Memory B cell (primary cell): ENCODE data around the gene FADS3.

Experiments used
- ATAC-seq: fragments of 150-1000 bp; cut with Tn5 transposase; 2 replicates; pipeline ENCODE4 v1.10.0; 2021; ENCODE audit warnings: low read depth, mild to moderate bottlenecking, moderate library complexity
- DNase-seq, 2 donors: peaks; one replicate each; pipeline ENCODE4 v3.0.0; 2022; ENCODE audit warnings: low spot score in 2 of 2
- H3K27ac Mint-ChIP-seq: one replicate; pipeline ENCODE4 v1.8.0; 2022; ENCODE audit warnings: mild to moderate bottlenecking, moderate library complexity, mixed read lengths
- H3K27me3 Mint-ChIP-seq: one replicate; pipeline ENCODE4 v1.8.0; 2022; ENCODE audit warnings: mixed read lengths
- H3K36me3 Mint-ChIP-seq: one replicate; pipeline ENCODE4 v1.8.0; 2022; ENCODE audit warnings: mild to moderate bottlenecking, mixed read lengths
- H3K4me1 Mint-ChIP-seq: one replicate; pipeline ENCODE4 v1.8.0; 2022; ENCODE audit warnings: mixed read lengths
- H3K4me3 Mint-ChIP-seq: one replicate; pipeline ENCODE4 v1.8.0; 2022; ENCODE audit warnings: mild to moderate bottlenecking, moderate library complexity, mixed read lengths
- H3K9me3 Mint-ChIP-seq: one replicate; pipeline ENCODE4 v1.8.0; 2022; ENCODE audit warnings: mixed read lengths

Gene FADS3

GRCh38 chr11:61908730-61909316 lies 17.5 kb upstream of the FADS3 start:
- H3K36me3 Mint-ChIP-seq: no peaks in the 10 kb centered on the region
- DNase-seq: no peak
- H3K4me1 Mint-ChIP-seq: peaks cover 12% of the 10 kb centered on the region
- no peak overlapping the region for H3K27ac Mint-ChIP-seq
- H3K4me3 Mint-ChIP-seq: no peak overlapping the region
- no peak for ATAC-seq
- H3K9me3 Mint-ChIP-seq: no peaks in the 10 kb centered on the region
- peaks cover 10% of the 10 kb centered on the region for H3K27me3 Mint-ChIP-seq

DNA sequence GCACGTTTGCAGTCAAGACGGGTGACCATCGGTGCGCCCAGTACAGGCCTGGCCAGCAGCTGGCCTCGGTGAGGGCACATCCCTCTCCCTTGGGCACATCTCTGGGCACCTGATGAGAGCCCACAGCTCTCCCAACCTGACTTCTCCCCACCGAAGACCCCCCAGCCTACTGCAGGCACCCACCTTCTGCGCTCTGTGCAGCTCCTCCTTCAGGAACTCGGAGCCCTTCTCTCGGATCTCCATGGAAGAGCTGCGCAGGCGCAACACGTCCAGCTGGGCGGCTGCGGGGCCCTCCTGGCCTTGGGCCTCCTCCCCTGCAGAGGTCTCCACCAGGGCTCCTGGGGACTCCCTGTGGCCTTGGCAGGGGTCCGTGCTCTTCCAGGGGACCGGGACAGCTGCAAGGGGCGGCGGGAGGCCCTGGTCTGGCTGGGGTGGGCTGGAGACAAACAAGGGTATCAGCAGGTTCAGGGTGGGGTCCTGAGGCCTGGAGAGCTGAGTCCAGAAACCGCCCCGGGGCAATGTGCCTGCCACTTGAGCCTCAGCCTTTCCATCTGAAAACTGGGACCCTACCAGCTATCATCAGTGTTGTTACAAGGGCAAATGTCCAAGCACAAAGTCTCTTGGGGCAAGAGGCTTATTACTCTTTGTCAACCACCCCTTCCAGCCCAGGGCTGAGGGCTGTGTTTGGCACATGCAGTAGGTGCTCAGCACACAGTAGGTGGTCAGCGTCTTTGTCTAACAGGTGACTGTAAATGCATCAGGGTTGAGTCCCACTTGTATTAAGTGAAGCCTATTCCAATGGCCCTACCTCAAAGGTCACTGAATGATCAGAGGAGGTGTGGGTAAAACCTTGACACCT lies 16.8 kb upstream of the FADS3 start:
- H3K9me3 Mint-ChIP-seq: no peaks in the 10 kb centered on the region
- no peak for ATAC-seq

GRCh38 chr11:61907282-61907681 lies 15.9 kb upstream of the FADS3 start:
- peaks cover 3% of the 10 kb centered on the region for H3K27me3 Mint-ChIP-seq
- no peaks in the 10 kb centered on the region for H3K36me3 Mint-ChIP-seq
- DNase-seq (no peak), ATAC-seq (no peak)
- H3K4me3 Mint-ChIP-seq: no peak overlapping the region
- H3K4me1 Mint-ChIP-seq: peaks cover 3% of the 10 kb centered on the region
- no peak overlapping the region for H3K27ac Mint-ChIP-seq
- no peaks in the 10 kb centered on the region for H3K9me3 Mint-ChIP-seq

More for the DNA sequence above, 16.8 kb upstream of the FADS3 start:
- H3K4me1 Mint-ChIP-seq: peaks cover 11% of the 10 kb centered on the region
- no peak overlapping the region for H3K4me3 Mint-ChIP-seq
- H3K36me3 Mint-ChIP-seq: no peaks in the 10 kb centered on the region
- H3K27me3 Mint-ChIP-seq: peaks cover 11% of the 10 kb centered on the region
- no peak overlapping the region for H3K27ac Mint-ChIP-seq
- DNase-seq: no peak

DNA sequence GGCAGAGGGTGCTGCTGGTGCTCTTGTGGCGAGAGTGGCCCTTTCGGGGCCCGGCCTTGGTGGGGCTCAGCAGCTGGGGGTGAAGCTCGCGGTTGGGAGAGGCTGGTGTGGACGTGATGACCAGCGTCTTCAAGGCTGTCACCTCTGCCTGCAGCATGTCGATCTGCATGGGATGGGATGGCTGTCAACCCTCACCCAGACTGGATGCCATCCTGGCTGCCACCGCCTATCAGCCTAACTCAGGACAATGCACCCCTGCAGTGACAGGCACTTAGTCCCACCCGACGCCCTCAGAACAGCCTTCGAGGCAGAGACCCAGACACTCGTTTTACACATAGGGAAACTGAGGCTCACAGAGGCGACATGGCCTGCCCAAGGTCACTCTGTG lies 15.2 kb upstream of the FADS3 start:
- no peak for DNase-seq
- no peaks in the 10 kb centered on the region for H3K9me3 Mint-ChIP-seq
- no peaks in the 10 kb centered on the region for H3K36me3 Mint-ChIP-seq
- H3K4me1 Mint-ChIP-seq: peaks cover 3% of the 10 kb centered on the region
- peaks cover 3% of the 10 kb centered on the region for H3K27me3 Mint-ChIP-seq
- H3K4me3 Mint-ChIP-seq: no peak overlapping the region
- ATAC-seq: no peak
- H3K27ac Mint-ChIP-seq: no peak overlapping the region

DNA sequence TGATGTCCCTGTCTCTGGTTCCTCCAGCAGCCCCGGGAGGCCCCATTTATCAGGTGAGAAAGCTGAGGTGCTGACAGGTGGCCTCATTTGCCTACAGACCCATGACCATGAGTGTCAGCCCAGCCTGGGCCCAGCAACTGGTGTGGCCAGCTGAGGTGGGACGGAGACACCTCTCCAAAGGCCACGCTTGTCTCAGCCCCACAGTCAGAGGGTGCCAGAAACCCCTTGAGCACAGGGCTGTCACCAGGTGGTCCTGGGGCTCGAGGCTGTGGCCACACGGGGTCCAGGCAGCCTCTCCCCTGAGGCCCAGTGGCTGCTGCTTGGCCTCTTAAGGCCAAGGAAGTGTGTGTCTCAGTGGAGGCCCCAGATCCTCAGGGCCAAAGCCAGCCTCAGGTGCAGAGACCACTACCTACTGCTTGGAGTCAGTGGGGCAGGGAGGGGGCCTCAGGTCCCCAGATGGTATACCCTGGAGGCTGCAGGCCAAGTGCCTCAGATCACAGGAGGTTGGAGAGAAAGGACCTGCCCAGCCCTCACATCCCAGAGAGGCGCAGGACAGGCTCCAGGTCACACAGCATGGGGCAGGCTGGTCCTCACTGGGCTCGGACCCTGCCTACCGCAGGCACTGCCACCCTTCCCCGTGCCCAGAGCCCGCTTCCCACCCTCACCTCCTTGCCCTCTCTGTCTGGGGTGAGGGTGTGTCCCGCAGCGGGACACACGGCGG lies 14.6 kb upstream of the FADS3 start:
- no peaks in the 10 kb centered on the region for H3K9me3 Mint-ChIP-seq
- DNase-seq: no peak
- H3K27ac Mint-ChIP-seq: no peak overlapping the region

DNA sequence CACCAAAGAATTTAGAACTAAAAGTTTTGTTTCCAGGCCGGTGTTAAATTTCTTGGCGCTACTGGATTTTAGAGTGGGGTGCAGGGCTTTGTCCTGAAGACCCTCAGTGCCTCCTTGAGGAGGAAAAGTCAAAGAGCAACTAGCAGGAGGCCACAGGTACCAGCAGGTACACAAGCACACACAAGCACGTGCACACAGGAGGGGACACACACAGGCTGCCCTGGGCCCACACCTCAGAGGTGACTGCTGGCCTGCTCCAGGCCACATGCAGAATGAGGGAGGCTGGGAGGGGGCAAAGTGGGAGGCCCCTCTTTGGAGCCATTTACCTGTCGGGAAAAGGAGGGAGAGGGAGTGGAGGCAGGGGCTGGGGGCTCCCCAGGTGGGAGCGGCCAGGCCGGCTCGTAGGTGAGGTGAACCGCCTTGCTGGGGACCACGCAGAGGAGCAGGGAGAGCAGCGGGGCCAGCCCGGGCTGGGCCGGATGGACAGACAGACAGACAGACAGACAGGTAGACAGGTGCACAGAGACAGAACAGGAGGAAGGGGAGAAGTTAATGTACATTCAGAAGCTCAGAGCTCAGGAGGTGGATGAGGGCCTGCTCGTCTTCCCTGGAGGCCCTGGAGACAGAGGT lies 13.8 kb upstream of the FADS3 start:
- H3K36me3 Mint-ChIP-seq: no peaks in the 10 kb centered on the region
- peaks cover 3% of the 10 kb centered on the region for H3K27me3 Mint-ChIP-seq
- H3K4me1 Mint-ChIP-seq: peaks cover 3% of the 10 kb centered on the region
- DNase-seq (no peak), ATAC-seq (no peak)
- H3K27ac Mint-ChIP-seq: no peak overlapping the region
- no peak overlapping the region for H3K4me3 Mint-ChIP-seq
- no peaks in the 10 kb centered on the region for H3K9me3 Mint-ChIP-seq

More for the DNA sequence above, 14.6 kb upstream of the FADS3 start:
- peaks cover 3% of the 10 kb centered on the region for H3K27me3 Mint-ChIP-seq
- H3K4me1 Mint-ChIP-seq: peaks cover 3% of the 10 kb centered on the region
- H3K4me3 Mint-ChIP-seq: no peak overlapping the region
- no peak for ATAC-seq
- no peaks in the 10 kb centered on the region for H3K36me3 Mint-ChIP-seq

- ATAC-seq (no peak), DNase-seq (no peak)
- no peaks in the 10 kb centered on the region for H3K36me3 Mint-ChIP-seq
- H3K27ac Mint-ChIP-seq: no peak overlapping the region
- peaks cover 3% of the 10 kb centered on the region for H3K27me3 Mint-ChIP-seq
- H3K9me3 Mint-ChIP-seq: no peaks in the 10 kb centered on the region
- no peak overlapping the region for H3K4me3 Mint-ChIP-seq
- H3K4me1 Mint-ChIP-seq: peaks cover 3% of the 10 kb centered on the region
Measured at GRCh38 chr11:61904539-61905048, 13.2 kb upstream of the FADS3 start.

DNA sequence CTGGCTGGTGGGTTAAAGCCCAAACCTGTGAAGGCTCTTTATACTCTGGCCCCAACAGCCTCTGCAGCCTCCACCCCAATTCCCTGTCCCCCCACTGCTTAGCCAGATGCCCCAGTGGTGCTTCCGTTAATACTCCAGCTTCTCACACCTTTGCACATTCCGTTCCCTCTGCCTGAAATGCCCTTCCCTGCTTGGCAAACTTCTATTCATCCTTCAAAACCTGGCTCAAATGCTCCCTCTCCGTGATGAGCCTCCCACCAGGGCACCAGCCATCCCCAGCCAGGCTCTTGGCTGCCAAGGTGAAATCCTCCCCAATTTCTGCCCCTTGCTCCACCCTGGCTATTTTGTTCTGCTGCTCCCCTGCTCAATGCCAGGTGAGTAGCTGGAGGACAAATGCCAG lies 12.5 kb upstream of the FADS3 start:
- Mint-ChIP-seq H3K36me3 (no peaks in the 10 kb centered on the region), H3K27me3 (peaks cover 3% of the 10 kb centered on the region), H3K4me1 (peaks cover 9% of the 10 kb centered on the region), H3K27ac (no peak overlapping the region), H3K4me3 (no peak overlapping the region), H3K9me3 (no peaks in the 10 kb centered on the region)
- DNase-seq: no peak
- no peak for ATAC-seq

- no peak overlapping the region for H3K4me3 Mint-ChIP-seq
- H3K9me3 Mint-ChIP-seq: no peaks in the 10 kb centered on the region
- peaks cover 13% of the 10 kb centered on the region for H3K4me1 Mint-ChIP-seq
- H3K27ac Mint-ChIP-seq: no peak overlapping the region
- DNase-seq (no peak), ATAC-seq (no peak)
- no peaks in the 10 kb centered on the region for H3K36me3 Mint-ChIP-seq
- peaks cover 3% of the 10 kb centered on the region for H3K27me3 Mint-ChIP-seq
Measured at GRCh38 chr11:61902313-61902712, 11.0 kb upstream of the FADS3 start.

- peaks cover 12% of the 10 kb centered on the region for H3K4me1 Mint-ChIP-seq
- no peak for DNase-seq
- H3K36me3 Mint-ChIP-seq: no peaks in the 10 kb centered on the region
Measured at GRCh38 chr11:61901397-61901796, 10.1 kb upstream of the FADS3 start.

GRCh38 chr11:61900251-61900650 lies 8.9 kb upstream of the FADS3 start:
- DNase-seq (no peak), ATAC-seq (no peak)
- Mint-ChIP-seq H3K27ac (no peak overlapping the region), H3K36me3 (no peaks in the 10 kb centered on the region), H3K9me3 (no peaks in the 10 kb centered on the region), H3K4me1 (peaks cover 12% of the 10 kb centered on the region), H3K27me3 (peaks cover 3% of the 10 kb centered on the region), H3K4me3 (no peak overlapping the region)

More at GRCh38 chr11:61901397-61901796, 10.1 kb upstream of the FADS3 start:
- Mint-ChIP-seq H3K4me3 (no peak overlapping the region), H3K9me3 (no peaks in the 10 kb centered on the region), H3K27ac (no peak overlapping the region), H3K27me3 (peaks cover 3% of the 10 kb centered on the region)
- no peak for ATAC-seq

DNA sequence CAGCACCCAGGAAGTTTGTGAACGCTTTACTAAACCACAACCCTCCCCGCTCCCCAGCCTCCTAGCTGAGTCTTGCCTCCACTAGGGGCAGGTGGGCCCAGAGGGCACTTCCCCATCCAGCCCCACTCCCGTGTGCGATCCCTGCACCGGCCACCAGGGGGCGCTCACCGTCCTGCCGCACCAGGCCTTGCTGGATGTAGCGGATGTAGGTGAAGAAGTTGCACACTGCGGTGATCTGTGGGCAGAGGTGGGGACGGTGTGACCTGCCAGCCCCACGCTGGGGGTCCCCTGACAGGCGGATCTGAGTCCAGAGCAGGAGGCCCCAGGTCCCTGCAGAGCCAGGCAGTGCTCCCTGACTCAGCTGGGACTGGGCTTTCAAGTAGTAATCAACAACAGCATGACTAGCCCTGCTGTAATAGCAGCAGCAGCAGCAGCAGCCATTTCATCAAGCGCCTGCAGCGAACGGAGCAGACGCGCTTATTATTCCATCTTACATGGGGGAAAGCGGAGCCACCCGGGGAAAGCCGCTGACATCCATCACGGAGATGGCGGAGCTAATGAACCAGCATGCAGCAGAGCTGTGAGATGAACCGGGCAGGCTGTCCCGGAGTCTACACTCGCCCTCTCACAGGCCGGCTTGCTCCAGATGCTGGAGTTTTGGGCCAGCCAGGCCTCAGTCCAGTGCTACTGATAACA lies 7.9 kb upstream of the FADS3 start:
- no peaks in the 10 kb centered on the region for H3K9me3 Mint-ChIP-seq
- peaks cover 3% of the 10 kb centered on the region for H3K27me3 Mint-ChIP-seq
- peak overlapping the region; percentile 85 for H3K27ac Mint-ChIP-seq
- DNase-seq: peak; percentile 100
- peak; percentile 94 for ATAC-seq
- H3K36me3 Mint-ChIP-seq: no peaks in the 10 kb centered on the region
- no peak overlapping the region for H3K4me3 Mint-ChIP-seq
- H3K4me1 Mint-ChIP-seq: peaks cover 12% of the 10 kb centered on the region

DNA sequence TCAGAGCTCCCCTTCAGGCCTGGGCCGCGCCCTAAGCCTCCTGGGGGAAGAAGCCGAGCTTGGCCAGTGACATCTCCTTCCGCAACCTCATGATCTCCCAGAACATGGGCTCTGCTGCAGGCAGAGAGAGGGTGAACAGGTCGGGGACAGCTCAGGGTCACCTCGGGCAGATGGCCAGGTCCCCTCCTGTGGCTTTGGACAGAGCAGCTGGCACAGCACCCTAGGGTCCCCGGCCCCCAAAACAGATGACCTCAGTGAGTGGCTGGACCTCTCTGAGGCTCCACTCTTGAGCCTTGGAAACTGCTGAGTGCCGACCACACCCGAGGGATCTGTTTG lies 6.9 kb upstream of the FADS3 start:
- Mint-ChIP-seq H3K4me3 (no peak overlapping the region), H3K4me1 (peaks cover 12% of the 10 kb centered on the region), H3K36me3 (no peaks in the 10 kb centered on the region), H3K27ac (no peak overlapping the region), H3K9me3 (no peaks in the 10 kb centered on the region), H3K27me3 (no peaks in the 10 kb centered on the region)
- DNase-seq (no peak), ATAC-seq (no peak)
